Activated CD4-positive, alpha-beta T cell treated with anti-CD3 and anti-CD28 coated beads for 36 hours (primary cell): ENCODE results near the gene PTX3. TPM values are rescaled to one million over a fixed set of nuclear protein-coding genes. Genes with fewer than 3 reads are reported as not detected.

Experiments
- ATAC-seq: fragments of 200-7000 bp; cut with Tn5 transposase; one replicate; pipeline ENCODE4 v1.10.0; 2021; ENCODE audit warnings: mild to moderate bottlenecking, moderate library complexity
- CTCF ChIA-PET: fragments of 350-600 bp; sonication (Branson Sonifier 250); formaldehyde crosslinking; loops from one replicate; lab custom pipeline; 2021; ENCODE audit warnings: antibody characterized with exemption; lab: Charles Lee
- POLR2A ChIA-PET: fragments of 350-600 bp; sonication (Branson Sonifier 250); formaldehyde crosslinking; loops from one replicate; lab custom pipeline; 2021; ENCODE audit warnings: antibody characterized with exemption, inconsistent platforms; lab: Charles Lee
- DNase-seq: peaks from one replicate; pipeline ENCODE4 v3.0.0-alpha.2; 2020
- H3K27ac Mint-ChIP-seq: one replicate; pipeline ENCODE4 v1.8.0; 2021; ENCODE audit warnings: mixed read lengths
- H3K27me3 Mint-ChIP-seq: one replicate; pipeline ENCODE4 v1.8.0; 2021; ENCODE audit warnings: mixed read lengths
- H3K36me3 Mint-ChIP-seq: one replicate; pipeline ENCODE4 v1.8.0; 2021; ENCODE audit warnings: low read depth, mixed read lengths
- H3K4me1 Mint-ChIP-seq: one replicate; pipeline ENCODE4 v1.8.0; 2021; ENCODE audit warnings: mixed read lengths
- H3K4me3 Mint-ChIP-seq: one replicate; pipeline ENCODE4 v1.8.0; 2021; ENCODE audit warnings: mild to moderate bottlenecking, moderate library complexity, mixed read lengths
- H3K9me3 Mint-ChIP-seq: one replicate; pipeline ENCODE4 v1.8.0; 2021; ENCODE audit warnings: low read depth, mixed read lengths
- intact Hi-C, 2 experiments: fragments of 100-400 bp; cut with DNase I in 1 of 2; cut with micrococcal nuclease in 1 of 2; formaldehyde crosslinking; loops; one replicate each; pipeline versions ENCODE4 v1.14.2 to v1.15.1; 2022 to 2024; cut with DNase I, micrococcal nuclease
- total RNA-seq, 2 experiments: library from RNA; stranded (reverse); gene quantifications; one replicate each; pipeline ENCODE4 v1.2.3, GENCODE V29; 2021

PTX3 gene
- total RNA-seq, 2 experiments from 2014 or later = 0.18 to 0.23 TPM

DNA sequence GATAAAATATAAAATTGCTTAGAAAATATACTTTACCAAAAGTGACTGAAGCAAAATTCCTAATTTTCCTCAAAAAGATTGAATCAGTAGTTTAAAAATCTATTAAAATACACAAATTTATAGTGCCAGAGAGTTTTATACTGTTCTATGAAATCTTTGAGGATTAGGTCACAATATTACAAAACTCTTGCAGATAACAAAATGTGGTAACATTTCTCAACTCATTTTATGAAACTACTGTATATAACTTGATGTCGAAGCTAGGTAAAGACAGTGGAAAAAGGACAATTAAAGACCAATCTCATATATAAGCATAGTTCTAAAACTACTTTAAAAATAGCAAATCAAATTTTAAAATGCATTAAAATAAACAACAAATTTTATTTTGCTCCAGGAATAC, 50.7 kb downstream of the PTX3 start:
- CTCF ChIA-PET = no interaction called here
- POLR2A ChIA-PET = no interaction called here
- H3K36me3 Mint-ChIP-seq = no peaks in the 10 kb centered on the region
- H3K4me1 Mint-ChIP-seq = no peaks in the 10 kb centered on the region
- DNase-seq (no peak), ATAC-seq (no peak)
- H3K4me3 Mint-ChIP-seq = no peak overlapping the region
- H3K27me3 Mint-ChIP-seq = peaks cover 18% of the 10 kb centered on the region
- no peaks in the 10 kb centered on the region for H3K9me3 Mint-ChIP-seq
- H3K27ac Mint-ChIP-seq = no peak overlapping the region
- intact Hi-C loops = no loop called here

- Mint-ChIP-seq H3K27ac (no peak overlapping the region), H3K27me3 (peaks cover 16% of the 10 kb centered on the region), H3K4me1 (no peaks in the 10 kb centered on the region), H3K4me3 (no peak overlapping the region), H3K36me3 (no peaks in the 10 kb centered on the region), H3K9me3 (no peaks in the 10 kb centered on the region)
- POLR2A ChIA-PET = no interaction called here
- intact Hi-C loops = no loop called here
- CTCF ChIA-PET = no interaction called here
- no peak for ATAC-seq
- DNase-seq = no peak
Measured at GRCh38 chr3:157488144-157488543, 51.5 kb downstream of the PTX3 start.

DNA sequence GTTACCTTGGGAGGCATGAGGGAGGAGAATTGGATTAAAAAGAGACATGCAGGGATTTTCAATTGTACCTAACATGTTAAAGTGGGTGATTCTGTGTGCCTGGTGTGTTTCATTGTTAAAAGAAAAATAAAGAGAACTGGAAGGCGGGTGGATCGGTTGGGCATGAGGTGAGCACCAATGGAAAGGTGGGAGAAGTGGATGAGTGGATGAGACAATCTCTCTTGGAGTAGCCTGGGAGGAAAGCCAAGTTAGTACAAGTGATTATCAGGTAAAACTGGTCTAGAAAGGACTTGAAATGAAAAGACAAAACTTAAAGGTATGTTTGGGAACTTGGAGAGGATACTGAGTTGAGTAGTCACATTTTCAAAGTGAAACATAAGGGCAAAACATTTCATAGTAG, 54.5 kb downstream of the PTX3 start:
- intact Hi-C loops = loop anchor here (5.0 to 10.0 kb wide), 2 partner anchors 286 to 289 kb away; no protein-coding TSS in a partner anchor

More for the DNA sequence above, 54.5 kb downstream of the PTX3 start:
- ChIA-PET CTCF (no interaction called here), POLR2A (no interaction called here)
- Mint-ChIP-seq H3K27me3 (peaks cover 20% of the 10 kb centered on the region), H3K4me1 (no peaks in the 10 kb centered on the region), H3K27ac (no peak overlapping the region), H3K9me3 (no peaks in the 10 kb centered on the region), H3K36me3 (no peaks in the 10 kb centered on the region), H3K4me3 (no peak overlapping the region)
- DNase-seq (no peak), ATAC-seq (no peak)

Other genes starting within 250 kb of the PTX3 start
- not detected for gene VEPH1, start 66.6 kb downstream of the PTX3 start, total RNA-seq